ENCODE measurements around the gene GFOD2.

Gene GFOD2

DNA sequence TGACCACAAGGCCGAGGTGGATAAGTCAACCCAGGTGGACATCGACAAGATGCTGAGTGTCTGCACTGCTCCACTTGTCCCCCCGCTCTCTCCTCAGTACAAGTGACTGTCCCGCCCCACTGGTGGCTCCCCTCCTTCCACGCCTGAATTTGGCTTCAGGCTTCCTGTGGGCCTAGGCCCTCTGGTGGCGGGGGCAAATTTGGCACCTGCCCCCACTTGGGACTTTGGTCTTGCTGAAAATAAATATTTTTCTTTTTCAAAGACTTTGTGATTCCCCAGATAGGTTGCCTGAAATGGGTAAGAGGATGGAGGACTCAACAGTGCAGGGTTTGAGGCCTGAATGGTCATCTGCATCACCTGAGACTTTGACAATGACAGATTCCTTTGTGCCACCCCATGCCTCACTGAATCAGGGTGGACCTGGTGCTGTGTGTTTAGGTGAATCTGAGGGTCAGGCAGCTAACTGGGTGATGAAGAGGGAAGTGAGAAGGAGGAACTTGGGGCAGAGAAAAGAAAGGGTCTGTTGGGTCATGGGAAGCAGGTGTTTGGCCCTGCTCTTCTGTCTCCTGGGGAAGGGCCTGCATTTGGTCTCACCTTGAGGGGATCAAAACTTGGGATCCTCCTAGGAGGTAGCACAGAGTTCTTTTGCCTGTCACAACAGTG is 50.5 kb downstream of the GFOD2 start:
- peak in 1 of 2 donors; percentile 34 for DNase-seq

DNA sequence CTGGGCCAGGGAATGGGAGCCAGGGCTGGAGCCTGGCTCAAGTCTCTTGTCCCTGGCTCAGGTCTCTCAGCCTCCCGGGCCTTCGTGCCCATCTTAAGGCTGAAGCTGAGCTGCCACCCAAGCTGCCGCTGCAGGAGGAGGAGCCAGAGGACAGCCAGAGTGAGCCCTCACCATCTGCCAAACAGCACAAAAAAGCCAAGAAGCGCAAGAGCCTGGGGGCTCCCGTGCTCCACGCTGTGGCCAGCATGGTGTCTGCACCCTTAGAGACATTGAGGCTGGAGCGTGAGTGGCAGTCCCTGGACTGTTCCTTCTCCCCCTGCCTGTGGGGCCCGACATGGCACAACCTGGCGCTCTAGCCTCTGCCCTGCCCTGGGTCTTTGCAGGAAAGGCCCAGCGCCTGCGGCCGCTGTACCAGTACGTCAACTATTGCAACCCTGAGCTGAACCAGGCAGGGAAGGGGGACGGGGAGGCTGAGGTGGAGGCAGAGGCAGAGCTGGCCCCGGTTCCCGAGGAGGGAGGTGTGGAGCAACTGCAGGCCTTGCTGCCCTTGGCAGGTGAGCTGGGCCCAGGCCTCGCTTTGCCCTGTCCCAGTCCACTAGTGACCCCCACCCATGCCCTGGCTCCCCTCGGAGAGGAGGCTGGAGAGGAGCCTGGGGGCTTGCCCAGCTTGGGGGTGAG is 51.2 kb downstream of the GFOD2 start:
- DNase-seq, result peak; percentile 88

DNA sequence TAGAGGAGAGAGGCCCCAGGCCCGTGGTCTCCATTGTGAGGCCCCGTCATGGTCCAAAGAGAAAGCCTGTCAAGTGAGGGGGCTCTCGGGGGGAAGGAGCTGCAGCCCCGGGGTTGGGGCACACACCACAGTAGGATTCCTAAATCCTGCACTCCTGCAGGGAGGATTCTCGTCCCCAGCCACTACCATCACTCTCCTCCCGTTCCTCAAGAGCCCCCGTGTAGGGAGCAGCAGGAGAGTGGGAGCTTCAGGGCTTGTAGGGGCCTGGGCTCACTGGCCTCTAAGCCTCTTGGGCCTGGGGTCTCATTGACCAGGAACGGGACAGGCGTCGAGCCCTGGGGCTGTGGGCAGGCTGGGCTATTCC is 51.7 kb downstream of the GFOD2 start:
- DNase-seq, result no peak

GRCh38 chr16:67666559-67667452 is 52.3 kb downstream of the GFOD2 start, which contains the start of the genes C16orf86 and ENKD1:
TSS of gene C16orf86 (plus strand) at chr16:67666814. CDS start at chr16:67666971, 157 bp downstream.
TSS of gene ENKD1 (minus strand) at chr16:67666750. CDS start at chr16:67666442, 308 bp downstream.
- DNase-seq, result peak; percentile 86 to 87

DNA sequence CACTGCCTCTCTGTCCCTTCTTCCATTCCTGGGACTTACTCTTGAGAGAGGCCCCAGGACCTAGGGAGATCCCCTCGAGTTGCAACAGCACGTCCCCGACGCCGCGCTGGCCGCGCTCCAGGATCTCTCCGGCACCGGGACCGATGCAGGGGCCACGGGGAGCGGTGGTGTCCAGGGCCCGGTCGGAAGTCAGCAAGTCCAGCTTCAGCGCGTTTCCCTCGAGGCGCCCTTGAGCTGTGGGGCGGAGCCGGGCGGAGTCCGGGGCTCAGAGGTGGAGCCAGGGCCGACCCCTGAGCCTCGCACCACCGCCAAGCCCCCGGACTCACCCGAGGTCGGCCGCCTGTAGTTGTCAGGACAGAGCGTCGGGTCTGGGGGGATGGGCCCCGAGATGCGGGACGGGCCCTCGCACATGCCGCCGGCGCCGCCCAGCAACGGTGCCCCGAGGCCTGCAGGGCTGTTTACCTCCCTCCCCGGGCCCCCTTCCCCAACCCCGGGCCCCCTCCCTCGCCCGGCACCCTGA is 53.0 kb downstream of the GFOD2 start:
- no peak for DNase-seq

- DNase-seq, result no peak
Measured at GRCh38 chr16:67665598-67665997, 53.5 kb downstream of the GFOD2 start.

DNA sequence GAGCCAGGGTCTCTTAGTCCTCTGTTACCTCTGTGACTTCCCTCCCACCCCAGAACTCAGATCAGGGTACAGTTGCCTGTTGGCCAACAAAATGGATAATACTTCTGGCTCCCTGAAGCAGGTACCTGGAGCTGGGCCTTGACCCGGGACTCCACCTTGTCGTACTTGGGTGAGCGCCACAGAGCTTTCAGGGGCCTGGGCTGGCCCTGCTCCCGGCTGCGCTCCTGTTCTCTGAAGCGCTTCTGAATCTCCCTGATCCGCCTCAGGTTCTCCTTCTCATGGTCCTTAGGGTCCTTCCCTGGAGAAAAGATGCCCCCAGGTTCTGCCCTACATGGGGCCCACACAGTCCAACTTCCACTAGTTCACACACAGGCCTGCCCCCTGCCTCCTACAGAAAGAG is 54.2 kb downstream of the GFOD2 start:
- DNase-seq, result no peak

DNA sequence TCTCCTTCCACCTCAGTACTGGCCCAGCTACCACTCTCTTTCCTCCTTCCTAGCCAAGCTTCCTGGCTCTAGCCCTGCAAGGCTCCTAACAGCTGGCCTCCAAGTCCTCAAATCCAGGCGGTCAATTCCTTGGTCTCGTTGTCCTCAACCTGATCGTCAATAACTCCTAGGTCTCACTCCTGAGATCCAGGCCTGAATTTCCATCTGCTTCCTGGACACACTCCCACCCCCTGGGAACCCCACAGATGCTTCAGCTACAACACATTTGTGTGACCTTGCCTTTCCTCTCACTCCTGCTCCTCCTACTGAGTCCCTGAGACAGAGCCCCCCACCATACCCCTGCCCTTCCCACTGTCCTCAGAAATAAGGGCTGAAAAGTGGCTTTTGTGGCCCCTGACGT is 54.9 kb downstream of the GFOD2 start:
- no peak for DNase-seq

DNA sequence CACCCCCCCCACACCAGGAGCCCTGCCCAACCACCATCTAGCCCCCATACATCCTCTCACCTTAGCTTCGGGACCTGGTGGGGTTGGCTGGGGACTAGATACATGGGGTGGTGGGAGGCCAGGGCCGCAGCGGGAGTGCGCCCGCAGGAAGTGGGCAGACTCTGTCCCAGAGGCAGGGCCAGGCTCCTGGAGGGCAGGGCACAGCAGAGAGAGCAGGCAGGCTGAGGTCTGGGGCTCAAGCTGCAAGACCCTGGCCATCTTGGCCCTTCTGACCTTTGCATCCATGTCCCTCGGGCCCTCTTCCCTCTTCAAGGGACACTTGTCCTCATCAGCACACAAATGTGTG is 55.3 kb downstream of the GFOD2 start:
- no peak for DNase-seq

GRCh38 chr16:67663151-67663876 is 55.8 kb downstream of the GFOD2 start:
- peak in 1 of 2 donors; percentile 34 for DNase-seq

- DNase-seq, result no peak
Measured at GRCh38 chr16:67662653-67663010, 56.5 kb downstream of the GFOD2 start.

DNA sequence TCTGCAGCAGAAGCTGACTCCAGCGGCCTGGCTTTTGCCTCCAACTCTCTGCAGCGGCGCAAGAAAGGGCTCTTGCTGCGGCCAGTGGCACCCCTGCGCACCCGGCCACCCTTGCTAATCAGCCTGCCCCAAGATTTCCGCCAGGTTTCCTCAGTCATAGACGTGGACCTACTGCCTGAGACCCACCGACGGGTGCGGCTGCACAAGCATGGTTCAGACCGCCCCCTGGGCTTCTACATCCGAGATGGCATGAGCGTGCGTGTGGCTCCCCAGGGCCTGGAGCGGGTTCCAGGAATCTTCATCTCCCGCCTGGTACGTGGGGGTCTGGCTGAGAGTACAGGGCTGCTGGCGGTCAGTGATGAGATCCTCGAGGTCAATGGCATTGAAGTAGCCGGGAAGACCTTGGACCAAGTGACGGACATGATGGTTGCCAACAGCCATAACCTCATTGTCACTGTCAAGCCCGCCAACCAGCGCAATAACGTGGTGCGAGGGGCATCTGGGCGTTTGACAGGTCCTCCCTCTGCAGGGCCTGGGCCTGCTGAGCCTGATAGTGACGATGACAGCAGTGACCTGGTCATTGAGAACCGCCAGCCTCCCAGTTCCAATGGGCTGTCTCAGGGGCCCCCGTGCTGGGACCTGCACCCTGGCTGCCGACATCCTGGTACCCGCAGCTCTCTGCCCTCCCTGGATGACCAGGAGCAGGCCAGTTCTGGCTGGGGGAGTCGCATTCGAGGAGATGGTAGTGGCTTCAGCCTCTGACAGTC is 57.0 kb downstream of the GFOD2 start:
- DNase-seq, result no peak

GRCh38 chr16:67661101-67661761 is 57.9 kb downstream of the GFOD2 start:
- no peak for DNase-seq

- peak; percentile 97 to 98 for DNase-seq
Measured at GRCh38 chr16:67660564-67661028, 58.5 kb downstream of the GFOD2 start, which contains the start of gene PARD6A. TSS of gene PARD6A (plus strand) at chr16:67660960. CDS start at chr16:67661039, 79 bp downstream.

DNA sequence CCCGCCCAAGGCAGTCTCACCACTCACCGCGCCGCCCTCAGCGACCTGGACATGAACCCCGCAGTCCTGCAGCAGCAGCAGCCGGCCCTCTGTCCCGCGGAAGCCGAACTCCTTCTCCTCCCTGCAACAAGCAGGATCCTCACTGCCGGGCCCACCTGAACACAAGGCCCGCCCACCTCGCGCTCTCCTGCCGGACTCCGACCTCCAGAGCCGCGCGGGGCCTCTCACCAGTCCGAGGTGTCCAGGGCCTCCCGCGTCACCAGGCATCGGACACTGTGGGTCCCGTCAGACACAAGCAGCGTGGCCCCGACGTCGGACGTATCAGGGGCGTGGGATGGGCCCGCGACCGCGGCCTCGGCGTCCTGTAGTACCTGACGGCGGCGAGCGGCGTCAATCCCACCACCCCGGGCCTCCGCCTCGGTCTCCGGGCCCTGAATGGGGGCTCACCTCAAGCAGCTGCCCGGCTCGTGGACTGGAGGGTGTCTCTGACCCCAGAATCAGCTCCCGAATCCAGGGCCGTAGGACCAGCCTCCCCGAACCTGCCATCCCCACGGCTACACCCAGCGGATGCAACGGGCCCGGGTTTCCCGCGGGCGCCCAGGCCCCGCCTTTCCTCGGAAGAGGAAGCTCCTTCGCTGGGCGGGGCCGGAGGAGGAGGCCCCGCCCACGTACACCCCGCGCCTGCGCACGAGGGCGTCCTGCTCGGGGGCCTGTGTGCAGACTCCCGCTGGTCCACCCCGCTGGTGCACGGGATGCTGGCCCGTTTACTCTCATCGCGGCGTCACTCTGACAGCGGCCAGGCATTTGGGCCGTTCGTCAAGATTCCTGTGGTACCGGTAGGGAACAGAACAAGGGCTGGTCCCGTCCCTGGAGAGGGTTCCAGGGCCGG is 59.2 kb downstream of the GFOD2 start, which contains the start of gene ACD:
Gene ACD (minus strand): TSS at position 586 of the 889 bp plus-strand sequence. CDS start 40 bp downstream, at position 546.
- peak; percentile 93 to 95 for DNase-seq

DNA sequence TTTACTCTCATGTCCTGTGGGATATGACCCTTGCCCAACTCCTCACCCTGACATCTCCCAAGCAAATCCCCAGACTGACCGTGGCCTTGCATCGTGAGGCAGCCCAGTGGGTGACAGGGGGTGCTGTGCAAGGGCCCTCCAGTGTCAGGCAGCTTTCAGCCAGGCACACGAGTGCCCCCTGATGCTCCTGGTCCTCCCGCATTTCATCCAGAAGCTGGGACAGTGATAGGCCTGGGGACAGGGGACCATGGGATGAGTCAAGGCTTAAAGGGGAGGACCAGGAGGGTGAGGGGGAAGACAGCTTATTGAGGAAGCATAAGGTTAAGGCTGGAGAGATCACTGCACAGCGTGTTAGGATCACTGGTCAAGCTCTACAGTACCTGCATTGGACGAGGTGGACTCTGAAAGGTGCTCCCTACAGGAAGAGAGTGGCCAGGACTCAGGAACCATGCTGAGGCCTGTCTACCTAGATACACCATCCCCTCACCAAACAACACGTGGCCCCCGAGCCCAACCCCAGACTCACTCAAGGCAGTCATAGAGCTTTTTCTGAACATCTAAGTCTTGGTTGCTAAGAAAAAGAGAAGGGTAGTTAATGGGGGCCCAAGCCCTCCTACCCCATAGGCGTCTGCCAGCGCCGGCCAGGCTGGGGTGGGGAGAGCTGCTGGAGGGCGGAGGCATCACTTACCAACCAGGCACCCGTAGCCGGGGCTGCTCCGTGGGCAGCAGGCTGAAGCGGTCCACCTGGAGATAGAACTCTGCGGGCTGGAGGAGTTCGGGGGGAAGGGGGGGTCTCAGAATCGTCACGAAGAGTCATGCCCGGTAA is 60.1 kb downstream of the GFOD2 start:
- DNase-seq, result no peak

DNA sequence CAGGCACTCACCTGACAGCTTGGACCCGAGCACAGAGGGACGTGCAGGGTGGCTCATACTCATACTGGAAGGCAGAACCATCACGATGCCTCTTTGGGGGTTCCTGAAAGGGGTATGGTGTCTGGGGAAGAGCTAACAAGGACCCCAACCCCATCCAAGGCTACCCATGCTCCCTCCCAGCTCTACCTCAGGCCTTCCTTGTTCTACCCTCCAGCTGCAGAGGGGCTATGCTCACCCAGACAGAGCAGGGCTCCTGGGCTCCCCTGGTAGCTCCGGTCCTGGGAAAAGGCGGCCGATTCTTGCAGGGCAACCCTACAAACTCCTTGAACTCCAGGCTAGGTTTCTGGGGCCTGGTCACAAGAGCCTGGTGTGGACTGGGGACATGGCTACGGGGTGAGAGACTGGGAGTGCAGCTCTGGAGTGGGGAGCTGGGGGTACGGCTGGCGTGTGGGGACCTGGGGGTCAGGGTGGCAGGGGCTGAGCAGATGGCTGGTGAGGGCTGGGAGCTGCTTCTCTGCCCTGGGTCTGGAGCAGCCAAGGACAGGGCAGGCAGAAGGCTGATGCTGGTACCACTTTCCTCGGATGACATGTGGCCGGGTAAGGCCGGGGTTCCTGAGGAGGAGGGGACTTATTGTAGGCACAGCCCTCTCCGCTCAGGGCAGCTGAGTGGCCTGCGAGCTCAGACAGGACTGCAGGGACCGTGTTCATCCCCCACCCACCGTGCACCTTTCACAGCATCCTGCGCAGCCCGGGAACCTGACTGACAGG is 61.2 kb downstream of the GFOD2 start:
- DNase-seq, result no peak

GRCh38 chr16:67657017-67657608 is 62.0 kb downstream of the GFOD2 start:
- no peak for DNase-seq
